B cell (primary cell): ENCODE measurements around the gene PBX2. TPM values are rescaled to one million over a fixed set of nuclear protein-coding genes. Genes with fewer than 3 reads are reported as not detected.

Experiments
- ATAC-seq: fragments of 200-7000 bp; cut with Tn5 transposase; one replicate; pipeline ENCODE4 v1.10.0; 2021; ENCODE audit warnings: low read depth, mild to moderate bottlenecking, moderate number of reproducible peaks, moderate library complexity
- CTCF ChIA-PET: fragments of 350-600 bp; sonication (Branson Sonifier 250); formaldehyde crosslinking; loops from one replicate; lab custom pipeline; 2021; ENCODE audit warnings: antibody characterized with exemption, inconsistent platforms; lab: Charles Lee
- POLR2A ChIA-PET: fragments of 350-600 bp; sonication (Branson Sonifier 250); formaldehyde crosslinking; loops from one replicate; lab custom pipeline; 2021; ENCODE audit warnings: antibody characterized with exemption; lab: Charles Lee
- DNase-seq: peaks from one replicate; pipeline ENCODE4 v3.0.0; 2013
- H2AFZ ChIP-seq: 2 replicates; pipeline ENCODE4 v1.6.1; 2012; ENCODE audit warnings: mild to moderate bottlenecking, low read depth, low read length; ENCODE audit not compliant: insufficient read depth, poor library complexity, severe bottlenecking
- H3K27ac ChIP-seq, 2 donors: 1 replicate in 1 of 2; 2 replicates in 1 of 2; pipeline ENCODE4 v1.5.1; 2012 to 2013; ENCODE audit warnings: low read length in 2 of 2, mild to moderate bottlenecking in 2 of 2, moderate library complexity in 1 of 2
- H3K27me3 ChIP-seq, 4 experiments: fragments of 200-600 bp in 1 of 4; sonication (generic) in 1 of 4; replicated peaks in 1 of 4; 1 replicate in 2 of 4; 2 replicates in 2 of 4; pipeline versions ENCODE4 v1.6.1 to v1.7.0; 2013 to 2016; ENCODE audit warnings: low read length in 3 of 4, mild to moderate bottlenecking in 2 of 4, mixed read lengths in 1 of 4, moderate library complexity in 1 of 4; ENCODE audit not compliant: insufficient read depth in 4 of 4, control insufficient read depth in 3 of 4; ENCODE audit errors: control extremely low read depth in 1 of 4
- H3K36me3 ChIP-seq, 2 experiments: replicated peaks in 1 of 2; 1 replicate in 1 of 2; 2 replicates in 1 of 2; pipeline versions ENCODE4 v1.6.1 to v1.7.1; 2013; ENCODE audit warnings: low read length in 1 of 2; ENCODE audit not compliant: insufficient read depth in 2 of 2, control insufficient read depth in 1 of 2; ENCODE audit errors: control extremely low read depth in 1 of 2, extremely low read depth in 1 of 2
- H3K4me1 ChIP-seq, 2 donors: fragments of 200-600 bp in 1 of 2; sonication (generic) in 1 of 2; 1 replicate in 1 of 2; 2 replicates in 1 of 2; pipeline versions ENCODE4 v1.5.1 to v1.6.1; 2013 to 2017; ENCODE audit warnings: low read length in 2 of 2; ENCODE audit not compliant: control insufficient read depth in 2 of 2, insufficient read depth in 2 of 2
- H3K4me2 ChIP-seq: replicated peaks from 2 replicates; pipeline ENCODE3; 2012; ENCODE audit warnings: mild to moderate bottlenecking, low read depth, low read length; ENCODE audit not compliant: poor library complexity, severe bottlenecking
- H3K4me3 ChIP-seq, 5 experiments: fragments of 200-600 bp in 1 of 5; sonication (generic) in 1 of 5; 1 replicate in 3 of 5; 2 replicates in 2 of 5; pipeline versions ENCODE4 v1.5.1 to v1.7.0; 2011 to 2016; ENCODE audit warnings: low read length in 4 of 5, mild to moderate bottlenecking in 4 of 5, low read depth in 2 of 5, control low read depth in 1 of 5, moderate library complexity in 1 of 5; ENCODE audit not compliant: insufficient read depth in 1 of 5; ENCODE audit errors: control extremely low read depth in 1 of 5, extremely low read depth in 1 of 5
- H3K79me2 ChIP-seq: fragments of 200-600 bp; sonication (generic); one replicate; pipeline ENCODE4 v1.6.0; 2016; ENCODE audit warnings: low read length; ENCODE audit not compliant: control insufficient read depth, insufficient read depth
- H3K9ac ChIP-seq: fragments of 200-600 bp; sonication (generic); 2 replicates; pipeline ENCODE4 v1.6.1; 2017; ENCODE audit warnings: mild to moderate bottlenecking, low read length, moderate library complexity
- H3K9me3 ChIP-seq, 3 donors: one replicate each; pipeline versions ENCODE4 v1.6.1 to v1.7.1; 2013; ENCODE audit warnings: low read length in 2 of 3; ENCODE audit not compliant: control insufficient read depth in 2 of 3, insufficient read depth in 1 of 3; ENCODE audit errors: control extremely low read depth in 1 of 3
- H4K20me1 ChIP-seq: 2 replicates; pipeline ENCODE4 v1.6.0; 2012; ENCODE audit warnings: mild to moderate bottlenecking, low read length; ENCODE audit not compliant: insufficient read depth, control insufficient read depth, poor library complexity, severe bottlenecking
- H3K27ac Mint-ChIP-seq: one replicate; pipeline ENCODE4 v1.8.0; 2021; ENCODE audit warnings: mixed read lengths
- H3K27me3 Mint-ChIP-seq: one replicate; pipeline ENCODE4 v1.8.0; 2021; ENCODE audit warnings: mixed read lengths
- H3K4me1 Mint-ChIP-seq: one replicate; pipeline ENCODE4 v1.8.0; 2021; ENCODE audit warnings: mixed read lengths
- H3K4me3 Mint-ChIP-seq: one replicate; pipeline ENCODE4 v1.8.0; 2021; ENCODE audit warnings: mixed read lengths
- H3K9me3 Mint-ChIP-seq: one replicate; pipeline ENCODE4 v1.8.0; 2022; ENCODE audit warnings: mixed read lengths; ENCODE audit not compliant: insufficient read depth
- CTCF ChIP-seq: fragments of 200-600 bp; IDR thresholded peaks from one replicate; pipeline ENCODE4 v1.8.0; 2022; ENCODE audit warnings: antibody characterized with exemption, mild to moderate bottlenecking
- EZH2 ChIP-seq: IDR thresholded peaks from 2 replicates; pipeline ENCODE4 v1.6.1; 2012; ENCODE audit warnings: borderline replicate concordance, low read depth, mild to moderate bottlenecking, moderate library complexity, low read length; ENCODE audit not compliant: insufficient read depth, poor library complexity, severe bottlenecking
- WGBS: methylation state at CpG from one replicate; pipeline ENCODE4 v1.1.5; 2013; ENCODE audit warnings: missing lambda C conversion rate; ENCODE audit not compliant: insufficient coverage; 5-methylcytosine and 5-hydroxymethylcytosine counted together
- intact Hi-C: fragments of 100-400 bp; cut with micrococcal nuclease; formaldehyde crosslinking; loops from one replicate; pipeline ENCODE4 v1.10.0; 2022
- polyA plus RNA-seq: library from polyadenylated mRNA; depleted of rRNA; stranded (reverse); fragments of >200 nt; gene quantifications from 2 replicates; pipeline ENCODE4 v1.2.3, GENCODE V29; 2012
- total RNA-seq, 2 donors: library from RNA; stranded (reverse); fragments of 120-200 nt in 1 of 2; gene quantifications; 1 replicate in 1 of 2; 2 replicates in 1 of 2; pipeline versions ENCODE4 v1.2.3 to v1.2.4, GENCODE V29; 2013 to 2022

PBX2 gene
- total and polyA plus RNA-seq, 2 donors (not counting 1 experiment from before 2014, with no cell fraction given) = 128 to 188 TPM

- Histone ChIP-seq H2AFZ (no peak overlapping the region), H3K4me2 (no peak overlapping the region), H3K9me3 (no peaks in the 10 kb centered on the region), H3K9ac (no peak overlapping the region), H4K20me1 (no peaks in the 10 kb centered on the region), H3K27me3 (no peaks in the 10 kb centered on the region), H3K79me2 (peaks cover 12% of the 10 kb centered on the region), H3K27ac (no peak overlapping the region), H3K36me3 (peaks cover 7 to 20% of the 10 kb centered on the region in 2 experiments), H3K4me3 (no peak overlapping the region), H3K4me1 (peaks cover 23 to 43% of the 10 kb centered on the region in 2 donors)
- POLR2A ChIA-PET = no interaction called here
- no peak for TF ChIP-seq CTCF
- no peak for TF ChIP-seq EZH2
- no peak overlapping the region for H3K27ac Mint-ChIP-seq
- peaks cover 47% of the 10 kb centered on the region for H3K4me1 Mint-ChIP-seq
- H3K27me3 Mint-ChIP-seq = no peaks in the 10 kb centered on the region
- no peak for DNase-seq
- CTCF ChIA-PET = no interaction called here
- WGBS = 82% methylated on average over 4 of the region's 4 CpGs
- H3K4me3 Mint-ChIP-seq = peak overlapping the region; percentile 2
- no peak for ATAC-seq
- intact Hi-C loops = no loop called here
- no peaks in the 10 kb centered on the region for H3K9me3 Mint-ChIP-seq
Measured at GRCh38 chr6:32173051-32173727, 16.8 kb downstream of the PBX2 start.

GRCh38 chr6:32171234-32171633, 18.8 kb downstream of the PBX2 start:
- 98% methylated on average over 6 of the region's 6 CpGs for WGBS
- H2AFZ ChIP-seq = no peak overlapping the region
- TF ChIP-seq EZH2 (no peak), CTCF (no peak)
- H3K9me3 Mint-ChIP-seq = no peaks in the 10 kb centered on the region
- H3K27ac ChIP-seq = no peak overlapping the region
- H3K79me2 ChIP-seq = peaks cover 12% of the 10 kb centered on the region
- H3K4me2 ChIP-seq = no peak overlapping the region
- DNase-seq (no peak), ATAC-seq (no peak)
- intact Hi-C loops = no loop called here
- POLR2A ChIA-PET = no interaction called here
- no peak overlapping the region for H3K27ac Mint-ChIP-seq
- no peak overlapping the region for H3K4me3 Mint-ChIP-seq
- H3K27me3 Mint-ChIP-seq = no peaks in the 10 kb centered on the region
- H4K20me1 ChIP-seq = no peaks in the 10 kb centered on the region
- peaks cover 7 to 23% of the 10 kb centered on the region in 2 experiments for H3K36me3 ChIP-seq
- no peak overlapping the region for H3K4me3 ChIP-seq
- CTCF ChIA-PET = interaction anchor here (1.1 kb wide), 1 partner anchor 52 kb away, joined by 3 read pairs; no protein-coding TSS in a partner anchor
- peaks cover 11 to 30% of the 10 kb centered on the region in 2 donors for H3K4me1 ChIP-seq
- no peaks in the 10 kb centered on the region for H3K9me3 ChIP-seq
- peaks cover 34% of the 10 kb centered on the region for H3K4me1 Mint-ChIP-seq
- H3K9ac ChIP-seq = no peak overlapping the region
- no peaks in the 10 kb centered on the region for H3K27me3 ChIP-seq
